Epithelial cell of esophagus (primary cell): ENCODE results near the gene DBH.

Experiments
- DNase-seq: peaks from one replicate; pipeline ENCODE4 v3.0.0; 2010; ENCODE audit warnings: low read depth
- H3K4me3 ChIP-seq: 2 replicates; pipeline ENCODE4 v1.5.1; 2011; ENCODE audit warnings: mild to moderate bottlenecking, low read length, control low read depth
- CTCF ChIP-seq: IDR thresholded peaks from 2 replicates; pipeline ENCODE4 v1.5.1; 2011; ENCODE audit warnings: low read depth, mild to moderate bottlenecking, low read length, control low read depth, inconsistent platforms; ENCODE audit not compliant: insufficient read depth; ENCODE audit errors: missing control alignments

Gene DBH

GRCh38 chr9:133608382-133608781, 27.8 kb upstream of the DBH start:
- no peak for TF ChIP-seq CTCF
- no peak overlapping the region for H3K4me3 ChIP-seq
- DNase-seq = no peak

- no peak for TF ChIP-seq CTCF
- DNase-seq = no peak
- H3K4me3 ChIP-seq = no peak overlapping the region
These were observed 27.3 kb upstream of the DBH start for GRCh38 chr9:133608889-133609288.

GRCh38 chr9:133609311-133610098, 26.7 kb upstream of the DBH start, which contains the start of gene FAM163B:
Gene FAM163B, minus strand, starts transcription at chr9:133609389. Its CDS starts 29,166 bp downstream, at chr9:133580223.
- peak; percentile 32 for DNase-seq
- no peak within 1 kb of the TSS for H3K4me3 ChIP-seq
- TF ChIP-seq CTCF = no peak

- no peak overlapping the region for H3K4me3 ChIP-seq
- DNase-seq = no peak
- no peak for TF ChIP-seq CTCF
These were observed 25.3 kb upstream of the DBH start for GRCh38 chr9:133610845-133611244.

GRCh38 chr9:133612051-133612450, 24.1 kb upstream of the DBH start:
- TF ChIP-seq CTCF = no peak
- DNase-seq = no peak
- H3K4me3 ChIP-seq = no peak overlapping the region

- no peak for TF ChIP-seq CTCF
- DNase-seq = no peak
- no peak overlapping the region for H3K4me3 ChIP-seq
These were observed 23.3 kb upstream of the DBH start for GRCh38 chr9:133612816-133613215.

GRCh38 chr9:133613432-133613831, 22.7 kb upstream of the DBH start:
- DNase-seq = no peak
- no peak overlapping the region for H3K4me3 ChIP-seq
- TF ChIP-seq CTCF = no peak
